GM12872 (cell line): ENCODE results near the gene AQP7.

Experiments used
- CTCF ChIP-seq: IDR thresholded peaks from 3 replicates; pipeline ENCODE4 v1.5.1; 2011; ENCODE audit warnings: low read depth, mild to moderate bottlenecking, low read length, moderate library complexity; ENCODE audit not compliant: insufficient read depth

The AQP7 gene

GRCh38 chr9:33378121-33378795 is 24.1 kb downstream of the AQP7 start:
- no peak for TF ChIP-seq CTCF

- TF ChIP-seq CTCF = no peak
Observed at GRCh38 chr9:33377089-33377715, 25.2 kb downstream of the AQP7 start.

GRCh38 chr9:33375841-33376321 is 26.5 kb downstream of the AQP7 start:
- no peak for TF ChIP-seq CTCF

- TF ChIP-seq CTCF = no peak
Observed at GRCh38 chr9:33375238-33375840, 27.0 kb downstream of the AQP7 start.

- peak; percentile 89 for TF ChIP-seq CTCF
Observed at GRCh38 chr9:33374634-33375237, 27.6 kb downstream of the AQP7 start.

GRCh38 chr9:33374190-33374589 is 28.2 kb downstream of the AQP7 start:
- no peak for TF ChIP-seq CTCF

GRCh38 chr9:33372900-33373299 is 29.5 kb downstream of the AQP7 start:
- no peak for TF ChIP-seq CTCF
